GM18951 (cell line): Measurements from ENCODE around the gene TIMM9.

Experiments used
- POLR2A ChIP-seq: IDR thresholded peaks from 4 replicates; pipeline ENCODE4 v1.6.1; 2011; ENCODE audit warnings: mild to moderate bottlenecking; ENCODE audit not compliant: insufficient read length, insufficient read depth; ENCODE audit errors: extremely low read depth
- in situ Hi-C: fragments of 300-500 bp; cut with MboI; formaldehyde crosslinking; loops from one replicate; pipeline ENCODE4 v1.12.0; 2022; ENCODE audit warnings: low sequenced_read_pairs, mixed read lengths, inconsistent platforms; ENCODE audit not compliant: unreplicated experiment

The TIMM9 gene, protein sequence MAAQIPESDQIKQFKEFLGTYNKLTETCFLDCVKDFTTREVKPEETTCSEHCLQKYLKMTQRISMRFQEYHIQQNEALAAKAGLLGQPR

DNA sequence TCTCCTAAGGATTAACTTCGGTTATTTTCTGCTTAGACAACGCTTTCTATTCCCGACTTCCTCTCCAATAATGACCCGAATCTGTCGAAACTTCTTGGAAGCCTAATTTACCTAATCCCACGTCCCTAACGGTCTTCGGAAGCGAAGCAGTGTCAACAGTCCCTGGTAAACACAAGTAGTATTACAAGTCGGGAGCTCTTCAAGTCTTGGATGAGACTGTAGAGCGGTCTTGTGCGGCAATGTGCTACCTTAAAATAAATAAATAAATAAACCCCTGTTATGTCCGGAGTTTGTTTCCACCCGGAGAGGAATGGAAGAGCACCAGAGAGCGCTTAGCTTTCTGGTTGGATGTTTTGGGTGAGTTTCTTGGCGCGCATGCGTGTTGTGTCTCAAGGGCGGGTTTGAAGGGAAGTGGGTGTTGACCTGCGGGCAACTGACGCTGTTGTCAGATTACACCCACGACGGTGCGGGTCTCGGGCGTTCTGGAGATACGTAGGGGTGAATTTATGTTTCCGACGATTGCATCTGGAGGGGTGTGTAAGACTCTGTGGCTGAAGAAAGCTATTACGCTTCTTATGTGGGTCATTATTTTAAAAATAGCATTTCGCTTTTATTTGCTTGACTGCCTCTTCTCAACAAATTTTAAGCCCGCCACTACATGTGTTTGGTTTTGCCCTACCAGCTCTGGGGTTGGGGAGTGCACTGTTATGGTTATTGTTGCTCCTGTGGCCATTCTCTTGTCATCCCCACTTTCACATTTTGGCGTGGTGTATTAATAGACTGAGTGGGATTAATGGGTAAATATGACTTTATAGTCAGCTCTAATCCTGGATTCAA is at the start of gene TIMM9, which contains the start of gene KIAA0586:
TIMM9 (minus strand) TSS at position 251 of the 837 bp plus-strand sequence. CDS start 15,586 bp downstream, outside the sequence.
KIAA0586 (plus strand) TSS at position 439 of the 837 bp plus-strand sequence. CDS start 546 bp downstream, outside the sequence.
- in situ Hi-C loops, result no loop called here
- peak; percentile 81 for TF ChIP-seq POLR2A

DNA sequence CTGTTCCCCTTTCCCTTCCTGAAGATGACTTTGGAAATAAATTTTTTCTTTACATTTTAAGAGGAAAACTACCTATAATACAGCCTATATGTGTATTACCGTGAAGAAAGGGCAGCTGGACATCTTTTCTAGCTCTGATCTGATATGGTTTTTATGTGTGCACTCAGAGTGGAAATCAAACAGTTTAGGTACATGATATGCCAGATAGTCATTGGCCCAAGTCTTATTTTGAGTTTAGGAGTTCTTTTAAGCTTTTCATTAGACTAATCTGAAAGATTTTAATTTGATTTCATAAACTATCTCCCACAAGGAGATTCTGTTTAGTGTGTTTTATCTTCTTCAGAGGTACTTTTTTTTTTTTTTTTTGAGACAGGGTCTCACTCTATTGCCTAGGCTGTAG is 49.0 kb upstream of the TIMM9 start:
- TF ChIP-seq POLR2A, result no peak
- in situ Hi-C loops, result loop anchor here (25.0 kb wide), 1 partner anchor 961 kb away; no protein-coding TSS in a partner anchor

DNA sequence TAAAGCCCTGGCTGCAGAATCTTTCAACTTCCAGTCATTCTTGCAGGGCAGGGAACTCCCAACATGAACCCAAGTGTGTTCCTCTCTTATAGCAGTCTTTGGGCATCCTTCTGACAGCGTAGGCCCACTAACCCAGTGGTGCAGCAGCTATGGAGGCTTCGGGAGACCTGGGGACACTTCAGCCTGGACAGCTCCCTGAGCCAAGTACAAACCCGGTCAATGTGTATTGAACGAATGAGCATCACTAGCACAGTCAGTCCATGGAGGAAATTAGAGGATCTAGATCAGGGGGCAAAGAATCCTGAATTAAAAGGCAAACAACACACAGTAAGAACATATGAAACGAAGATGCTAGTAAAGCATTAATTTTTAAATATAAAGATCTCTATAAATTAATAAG is 42.0 kb upstream of the TIMM9 start:
- in situ Hi-C loops, result no loop called here

DNA sequence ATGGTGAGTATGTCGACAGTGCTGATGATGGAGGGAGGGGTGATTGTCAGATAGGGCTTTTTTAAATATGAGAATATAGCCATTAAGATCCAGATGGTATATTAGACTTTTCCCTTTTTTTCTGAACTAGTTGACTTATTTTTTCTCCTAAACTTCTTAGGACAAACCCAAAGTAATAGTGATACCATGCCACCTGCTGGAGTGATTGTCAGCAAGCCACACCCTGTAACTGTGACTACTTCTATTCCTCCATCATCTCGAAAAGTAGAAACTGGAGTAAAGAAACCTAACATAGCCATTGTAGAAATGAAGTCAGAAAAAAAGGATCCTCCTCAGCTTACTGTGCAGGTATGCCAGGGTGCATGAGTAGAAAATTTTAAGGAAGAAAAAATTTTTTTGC is 40.2 kb upstream of the TIMM9 start:
- in situ Hi-C loops, result no loop called here

More for the DNA sequence above, 42.0 kb upstream of the TIMM9 start:
- no peak for TF ChIP-seq POLR2A

DNA sequence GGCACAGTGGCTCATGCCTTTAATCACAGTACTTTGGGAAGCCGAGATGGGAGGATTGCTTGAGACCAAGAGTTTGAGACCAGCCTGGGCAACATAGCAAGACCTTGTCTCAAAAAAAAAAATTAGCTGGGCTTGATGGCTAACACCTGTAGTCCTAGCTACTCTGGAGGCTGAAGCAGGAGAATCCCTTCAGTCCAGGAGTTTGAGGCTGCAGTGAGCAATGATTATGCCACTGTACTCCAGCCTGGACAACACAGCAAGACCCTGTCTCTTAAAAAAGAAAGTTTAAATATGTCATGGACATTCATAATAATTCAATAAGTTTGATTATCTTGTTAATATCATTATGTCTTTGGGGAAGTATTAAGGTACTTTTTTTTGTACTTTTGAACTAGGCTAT is 39.1 kb upstream of the TIMM9 start:
- in situ Hi-C loops, result no loop called here
- no peak for TF ChIP-seq POLR2A

More for the DNA sequence above, 40.2 kb upstream of the TIMM9 start:
- no peak for TF ChIP-seq POLR2A

DNA sequence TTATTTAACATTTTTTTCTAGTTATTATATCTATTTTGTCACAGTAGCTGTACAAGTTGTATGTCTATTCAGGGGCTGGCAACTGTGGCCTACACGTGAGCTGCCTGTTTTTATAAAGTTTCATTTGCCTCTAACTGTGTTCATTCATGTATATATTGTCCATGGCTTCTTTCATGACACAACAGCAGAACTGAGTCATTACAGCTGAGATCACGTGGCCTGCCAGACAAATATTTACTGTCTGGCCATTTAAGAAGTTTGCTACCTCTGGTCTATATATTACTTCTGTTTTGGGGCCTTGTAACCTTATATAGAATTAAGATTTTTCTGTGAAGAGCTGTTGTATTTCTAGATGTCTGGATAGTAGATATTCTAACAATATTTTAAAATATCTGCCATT is 38.1 kb upstream of the TIMM9 start:
- in situ Hi-C loops, result no loop called here
- TF ChIP-seq POLR2A, result no peak

DNA sequence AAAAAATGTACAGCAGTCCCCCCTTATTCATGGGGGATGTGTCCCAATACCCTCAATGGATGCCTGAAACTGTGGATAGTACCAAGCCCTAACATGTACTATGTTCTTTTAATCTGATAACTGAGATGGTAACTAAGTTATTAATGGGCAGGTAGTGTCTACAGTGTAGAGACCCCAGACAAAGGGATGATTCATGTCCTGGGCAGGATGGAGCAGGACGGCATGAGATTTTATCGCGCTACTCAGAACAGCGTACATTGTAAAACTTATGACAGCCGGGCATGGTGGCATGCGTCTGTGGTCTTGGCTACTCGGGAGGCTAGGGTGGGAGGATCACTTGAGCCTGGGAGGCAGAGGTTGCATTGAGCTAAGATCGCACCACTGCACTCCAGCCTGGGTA is 37.3 kb upstream of the TIMM9 start:
- TF ChIP-seq POLR2A, result no peak
- in situ Hi-C loops, result no loop called here

DNA sequence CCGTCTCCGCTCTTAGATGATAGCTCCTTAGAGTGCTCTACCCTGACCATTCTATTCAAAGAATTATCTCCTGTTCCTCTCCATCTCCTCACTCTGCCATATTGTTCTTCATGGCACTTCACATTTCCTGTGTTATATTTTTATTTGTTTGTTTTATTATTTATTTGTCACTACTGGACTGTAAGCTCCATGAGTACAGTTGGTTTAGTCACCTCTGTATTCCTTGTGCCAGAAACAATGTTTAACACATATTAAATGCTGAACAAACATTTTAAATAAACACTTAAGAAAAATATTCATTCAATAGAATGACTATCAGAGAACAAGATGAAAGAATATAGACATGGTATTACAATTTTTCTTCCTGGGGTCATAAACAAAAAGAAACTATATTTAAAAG is 35.8 kb upstream of the TIMM9 start:
- in situ Hi-C loops, result no loop called here
- TF ChIP-seq POLR2A, result no peak

DNA sequence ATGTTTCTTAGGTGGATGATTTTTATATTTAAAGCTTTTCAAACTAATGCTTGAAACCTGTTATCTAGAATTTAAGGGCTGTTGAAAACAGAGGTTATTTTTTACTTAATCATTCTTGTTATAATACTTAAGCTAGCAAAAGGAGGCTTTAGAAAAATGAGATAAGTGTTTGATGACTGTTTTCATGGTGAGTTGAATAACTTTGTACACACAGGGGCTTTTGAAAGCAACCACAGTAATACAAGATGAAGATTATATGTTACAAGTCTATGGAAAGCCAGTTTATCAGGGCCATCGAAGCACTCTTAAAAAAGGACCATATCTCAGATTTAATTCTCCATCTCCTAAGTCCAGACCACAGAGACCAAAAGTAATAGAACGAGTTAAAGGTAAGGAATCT is 33.4 kb upstream of the TIMM9 start:
- in situ Hi-C loops, result no loop called here
- no peak for TF ChIP-seq POLR2A

DNA sequence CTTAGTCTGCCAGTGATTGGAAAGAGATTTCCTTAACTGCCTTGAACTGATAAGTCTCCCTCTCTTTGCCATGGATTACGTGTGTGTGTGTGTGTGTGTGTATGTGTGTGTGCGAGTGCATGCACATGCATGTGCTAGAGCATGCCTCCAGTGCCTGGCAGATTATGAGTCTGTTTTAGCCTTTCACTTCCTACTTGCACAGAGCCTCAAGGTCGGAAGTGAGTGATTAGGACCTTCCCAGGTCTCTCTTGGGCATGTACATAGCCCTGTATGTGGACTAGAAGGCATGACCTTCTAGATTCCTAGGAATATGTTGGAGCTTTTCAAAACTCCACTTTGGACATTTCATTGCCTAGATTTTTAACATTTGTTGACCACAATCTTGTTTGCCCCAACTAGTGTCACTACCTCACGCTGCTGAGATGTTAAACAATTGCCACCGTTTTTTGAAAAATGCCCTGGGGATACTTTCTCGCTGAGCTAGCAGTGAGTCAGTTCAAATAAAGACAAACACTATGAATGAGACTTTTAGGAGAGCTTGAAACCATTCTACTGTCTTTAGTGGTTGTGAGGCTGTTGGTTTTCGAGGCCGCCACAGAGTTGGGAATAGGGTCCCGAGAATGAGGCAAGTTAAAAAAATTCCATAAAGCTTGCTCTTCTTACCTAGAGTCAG is 28.4 kb upstream of the TIMM9 start:
- no peak for TF ChIP-seq POLR2A
- in situ Hi-C loops, result no loop called here

DNA sequence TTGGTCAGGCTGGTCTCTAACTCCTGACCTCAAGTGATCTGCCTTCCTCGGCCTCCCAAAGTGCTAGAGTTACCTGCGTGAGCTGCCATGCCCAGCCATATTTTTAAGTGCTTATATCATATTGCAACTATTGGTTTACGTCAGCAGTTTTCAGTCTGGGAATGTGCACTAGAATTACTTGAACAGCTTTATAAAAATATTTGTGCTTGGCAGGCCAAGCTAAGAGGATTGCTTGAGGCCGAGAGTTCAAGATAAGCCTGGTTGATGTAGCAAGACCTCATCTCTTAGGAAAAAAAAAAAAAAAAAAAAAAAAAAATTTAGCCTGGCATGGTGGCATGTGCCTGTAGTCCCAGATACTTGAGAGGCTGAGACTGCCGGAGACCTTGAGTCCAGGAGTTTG is 17.3 kb upstream of the TIMM9 start:
- no peak for TF ChIP-seq POLR2A
- in situ Hi-C loops, result no loop called here

DNA sequence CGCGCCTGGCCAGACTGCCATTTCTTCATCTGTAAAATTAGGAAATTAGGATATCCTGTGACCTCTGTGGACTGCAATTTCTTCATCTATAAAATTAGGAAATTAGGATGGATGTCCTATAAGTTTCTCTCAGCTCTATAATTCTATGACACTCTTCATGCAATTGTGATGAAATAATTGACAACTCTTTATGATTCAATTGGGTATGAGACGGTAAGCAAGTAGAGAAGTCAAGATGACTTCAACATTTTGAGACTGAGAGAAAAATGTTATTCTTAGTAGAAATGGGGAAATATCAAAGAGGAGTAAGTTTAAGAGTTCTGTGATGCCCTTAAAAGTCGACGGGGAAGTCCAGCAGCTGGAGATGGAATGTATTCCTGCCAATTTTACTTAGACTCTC is 12.1 kb upstream of the TIMM9 start:
- in situ Hi-C loops, result no loop called here
- TF ChIP-seq POLR2A, result no peak

DNA sequence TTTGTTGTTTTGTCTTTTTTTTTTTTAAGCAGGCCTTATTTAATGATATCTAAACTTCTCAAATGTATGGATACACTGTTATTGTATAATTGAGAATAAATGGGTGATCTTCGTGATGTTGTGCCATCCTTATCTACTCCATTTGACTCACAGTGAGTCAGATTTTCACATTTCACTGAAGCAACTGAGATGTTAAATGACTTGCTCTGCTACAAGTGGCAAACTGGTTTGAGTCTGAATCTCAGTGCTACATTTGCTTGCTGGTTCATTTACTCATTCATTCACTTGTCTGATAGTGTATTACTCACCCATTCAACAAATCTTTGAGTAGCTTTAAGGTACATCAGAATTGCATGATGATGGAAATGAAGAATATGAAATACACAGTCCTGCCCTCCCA is 2.8 kb upstream of the TIMM9 start:
- TF ChIP-seq POLR2A, result no peak
- in situ Hi-C loops, result no loop called here
